Choroid plexus epithelial cell (primary cell): Measurements from ENCODE around the gene NLRP6.
"Not testable (repeated sequence)": the region's sequence is repeated elsewhere in the genome, so short reads cannot be mapped to it uniquely, and the experiment has no call there.

Experiments
- DNase-seq: peaks from one replicate; pipeline ENCODE4 v3.0.0-alpha.2; 2010; ENCODE audit warnings: low read depth
- H3K4me3 ChIP-seq: 2 replicates; pipeline ENCODE4 v1.5.1; 2011; ENCODE audit warnings: low read depth, mild to moderate bottlenecking, control low read depth, low read length, moderate library complexity
- CTCF ChIP-seq: conservative IDR thresholded peaks from 2 replicates; pipeline ENCODE4 v1.5.1; 2011; ENCODE audit warnings: low read depth, mild to moderate bottlenecking, control low read depth, inconsistent platforms, low read length, moderate library complexity

The NLRP6 gene

GRCh38 chr11:316031-316701, 38.0 kb downstream of the NLRP6 start:
- no peak for TF ChIP-seq CTCF
- peak; percentile 22 for DNase-seq
- H3K4me3 ChIP-seq, result peak overlapping the region; percentile 76

GRCh38 chr11:316891-317301, 38.7 kb downstream of the NLRP6 start:
- no peak for DNase-seq
- no peak for TF ChIP-seq CTCF
- H3K4me3 ChIP-seq, result peak overlapping the region; percentile 76

GRCh38 chr11:317668-318404, 39.6 kb downstream of the NLRP6 start:
- H3K4me3 ChIP-seq, result peak overlapping the region; percentile 30
- DNase-seq, result peak; percentile 20

GRCh38 chr11:318405-319120, 40.4 kb downstream of the NLRP6 start:
- not testable (repeated sequence) for DNase-seq
- H3K4me3 ChIP-seq, result peak overlapping the region; percentile 58

- peak; percentile 28 for DNase-seq
- peak overlapping the region; percentile 78 for H3K4me3 ChIP-seq
These were observed 41.1 kb downstream of the NLRP6 start for GRCh38 chr11:319121-319887.

GRCh38 chr11:319888-320273, 41.7 kb downstream of the NLRP6 start:
- DNase-seq, result not testable (repeated sequence)
- peak overlapping the region; percentile 78 for H3K4me3 ChIP-seq

GRCh38 chr11:324156-324555, 45.9 kb downstream of the NLRP6 start:
- DNase-seq, result no peak
- no peak for TF ChIP-seq CTCF
- H3K4me3 ChIP-seq, result no peak overlapping the region

GRCh38 chr11:324593-325517, 46.6 kb downstream of the NLRP6 start:
- peak; percentile 30 for DNase-seq
- not testable (repeated sequence) for H3K4me3 ChIP-seq
